GM21447 (cell line): ENCODE results near the gene NTN1.
A peak's percentile ranks its signal among the peaks of the same experiment; 100 is the strongest.
"Not testable (repeated sequence)": the region's sequence is repeated elsewhere in the genome, so short reads cannot be mapped to it uniquely, and the experiment has no call there.

Experiments
- ATAC-seq: cut with Tn5 transposase; IDR thresholded peaks from one replicate; pipeline ENCODE4 v1.9.1; 2021; ENCODE audit not compliant: unreplicated experiment

Gene NTN1

GRCh38 chr17:9021158-9021991, at the start of gene NTN1:
TSS of gene NTN1 (plus strand) at chr17:9021510. CDS start at chr17:9022374, 864 bp downstream.
- peak; percentile 63 for ATAC-seq

- ATAC-seq, result no peak
Observed at GRCh38 chr17:8975091-8975725, 46.1 kb upstream of the NTN1 start.

DNA sequence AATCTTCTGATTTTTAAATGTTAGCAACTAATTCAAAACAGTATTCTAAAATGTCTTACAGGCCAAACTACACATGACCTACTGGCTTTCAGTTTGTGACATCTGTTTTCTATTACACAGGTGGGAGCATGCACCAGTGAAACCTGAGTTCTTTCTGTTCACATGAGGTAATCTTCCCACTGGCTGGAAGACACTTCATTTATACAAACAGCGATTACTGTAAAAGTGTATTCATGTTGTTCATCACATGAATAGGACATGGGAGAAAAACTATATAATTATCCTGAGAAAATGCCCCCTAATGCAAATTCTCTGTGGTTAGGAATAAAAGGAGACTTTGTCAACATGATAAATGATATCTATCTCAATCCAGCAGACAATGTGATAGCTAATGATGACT, 44.7 kb upstream of the NTN1 start:
- ATAC-seq, result no peak

DNA sequence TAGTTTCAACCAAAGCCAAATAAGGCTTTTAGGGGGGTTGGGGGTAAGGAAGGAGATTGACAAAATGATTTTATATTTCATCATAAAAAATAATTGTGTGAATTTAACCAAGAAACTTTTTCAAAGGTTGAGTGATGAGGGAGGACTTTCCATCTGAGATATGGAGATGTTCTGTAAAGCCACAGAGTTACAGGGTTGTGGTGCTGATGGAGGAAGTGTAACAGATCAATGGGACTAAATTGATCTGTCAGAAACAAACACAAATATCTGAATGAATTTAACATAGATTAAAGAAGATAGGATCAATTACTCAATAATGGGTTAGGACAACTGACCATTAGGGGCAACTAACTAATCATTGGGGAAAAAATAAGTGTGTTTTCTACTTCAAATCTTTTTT, 41.6 kb upstream of the NTN1 start:
- ATAC-seq, result no peak

DNA sequence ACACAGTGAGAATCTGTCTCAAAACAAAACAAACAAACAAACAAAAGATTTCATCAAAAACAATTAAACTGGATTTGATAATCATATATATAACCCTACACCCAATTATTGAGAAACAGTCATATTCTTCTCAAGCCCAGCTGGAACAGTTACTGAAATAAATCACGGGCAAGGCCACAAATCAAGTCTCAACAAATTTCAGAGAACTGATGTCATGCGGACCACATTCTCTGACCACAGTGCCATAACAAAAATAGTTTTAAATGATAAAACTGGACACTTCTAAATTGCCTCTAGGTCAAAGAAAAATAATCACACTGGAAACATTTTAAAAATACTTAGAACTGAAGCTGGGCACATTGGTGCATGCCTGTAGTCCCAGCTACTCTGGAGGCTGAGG, 39.9 kb upstream of the NTN1 start:
- ATAC-seq, result no peak

GRCh38 chr17:8984225-8984624, 37.1 kb upstream of the NTN1 start:
- ATAC-seq, result not testable (repeated sequence)

GRCh38 chr17:8985054-8985701, 36.1 kb upstream of the NTN1 start:
- no peak for ATAC-seq

DNA sequence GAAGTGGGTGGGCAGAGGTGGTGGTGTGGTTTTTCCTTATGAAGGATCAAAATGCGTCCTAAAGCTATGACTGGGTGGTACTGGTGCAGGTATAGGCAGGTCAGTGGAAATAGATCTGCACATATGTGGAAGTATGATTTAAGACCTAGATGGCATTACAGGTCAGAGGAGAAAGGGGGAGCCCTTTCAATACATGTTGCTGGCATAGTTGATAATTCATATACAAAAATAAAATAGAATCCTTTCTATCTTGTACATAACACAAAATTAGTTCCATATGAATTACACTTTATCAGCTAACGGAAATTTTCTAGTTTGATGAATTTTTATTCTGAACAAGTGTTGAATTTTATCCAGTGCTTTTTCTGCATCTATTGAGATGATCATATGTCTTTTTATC, 35.0 kb upstream of the NTN1 start:
- no peak for ATAC-seq

GRCh38 chr17:8988263-8988935, 32.9 kb upstream of the NTN1 start:
- not testable (repeated sequence) for ATAC-seq

- no peak for ATAC-seq
Observed at GRCh38 chr17:8991514-8992285, 29.6 kb upstream of the NTN1 start.

DNA sequence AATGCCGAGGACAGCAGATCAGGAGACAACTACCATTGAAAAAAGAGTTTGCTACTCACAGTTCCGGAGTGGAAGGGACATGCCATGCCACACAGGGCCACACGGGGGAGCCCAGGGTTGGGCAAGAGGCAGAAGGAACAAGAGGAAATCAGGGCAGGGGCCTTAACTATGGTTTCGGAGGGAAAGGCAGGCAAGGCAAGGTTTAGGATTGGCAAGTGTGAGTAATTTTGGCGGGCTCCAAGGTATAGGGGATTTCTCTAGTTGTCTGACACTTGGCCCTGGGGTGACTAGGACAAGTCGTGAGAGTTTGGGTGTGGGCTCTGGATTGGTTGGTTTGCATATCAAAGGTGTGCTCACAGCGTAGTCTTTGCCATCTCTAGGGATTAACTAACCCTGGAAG, 27.0 kb upstream of the NTN1 start:
- no peak for ATAC-seq

- ATAC-seq, result no peak
Observed at GRCh38 chr17:8995711-8996110, 25.6 kb upstream of the NTN1 start.

- no peak for ATAC-seq
Observed at GRCh38 chr17:8997994-8998628, 23.2 kb upstream of the NTN1 start.

GRCh38 chr17:9001559-9001958, 19.8 kb upstream of the NTN1 start:
- ATAC-seq, result no peak

GRCh38 chr17:9002227-9002605, 19.1 kb upstream of the NTN1 start:
- no peak for ATAC-seq

DNA sequence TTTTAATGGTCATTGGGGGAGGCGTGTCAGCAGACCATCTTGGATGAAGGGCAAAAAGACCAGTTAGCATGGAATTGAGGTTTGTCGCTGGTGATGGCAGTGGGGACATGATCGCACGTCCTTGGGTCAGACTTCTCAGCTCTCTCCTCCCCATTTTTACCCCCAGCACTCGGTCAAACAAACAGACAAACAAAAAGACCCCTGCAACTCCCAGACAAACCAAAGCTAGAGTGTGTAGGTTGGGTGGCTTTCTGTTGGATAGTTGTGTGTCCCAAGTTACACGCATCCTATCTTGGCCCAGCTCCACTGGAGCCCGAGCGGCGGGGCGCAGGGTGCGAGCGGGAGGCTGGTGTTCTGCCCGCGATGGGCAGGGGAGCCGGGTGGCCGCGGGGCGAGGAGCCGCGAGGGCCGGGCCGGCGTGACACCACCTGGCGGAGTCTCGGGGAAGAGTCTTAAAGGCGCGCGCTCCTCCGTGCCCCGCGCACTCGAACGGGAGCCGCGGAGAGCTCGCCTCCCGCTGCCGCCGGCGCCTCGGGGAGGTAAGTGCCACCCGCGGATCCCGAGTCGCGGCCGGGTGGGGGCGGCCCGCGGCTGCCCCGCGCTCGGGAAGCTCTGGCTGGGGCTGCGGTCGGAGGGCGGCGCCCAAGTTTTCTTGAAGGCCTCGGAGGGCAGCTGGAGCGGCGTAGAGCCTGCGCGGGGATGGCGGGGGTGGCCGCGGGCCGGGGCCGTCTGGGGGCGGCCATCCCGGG, 18.5 kb upstream of the NTN1 start:
- ATAC-seq, result no peak

DNA sequence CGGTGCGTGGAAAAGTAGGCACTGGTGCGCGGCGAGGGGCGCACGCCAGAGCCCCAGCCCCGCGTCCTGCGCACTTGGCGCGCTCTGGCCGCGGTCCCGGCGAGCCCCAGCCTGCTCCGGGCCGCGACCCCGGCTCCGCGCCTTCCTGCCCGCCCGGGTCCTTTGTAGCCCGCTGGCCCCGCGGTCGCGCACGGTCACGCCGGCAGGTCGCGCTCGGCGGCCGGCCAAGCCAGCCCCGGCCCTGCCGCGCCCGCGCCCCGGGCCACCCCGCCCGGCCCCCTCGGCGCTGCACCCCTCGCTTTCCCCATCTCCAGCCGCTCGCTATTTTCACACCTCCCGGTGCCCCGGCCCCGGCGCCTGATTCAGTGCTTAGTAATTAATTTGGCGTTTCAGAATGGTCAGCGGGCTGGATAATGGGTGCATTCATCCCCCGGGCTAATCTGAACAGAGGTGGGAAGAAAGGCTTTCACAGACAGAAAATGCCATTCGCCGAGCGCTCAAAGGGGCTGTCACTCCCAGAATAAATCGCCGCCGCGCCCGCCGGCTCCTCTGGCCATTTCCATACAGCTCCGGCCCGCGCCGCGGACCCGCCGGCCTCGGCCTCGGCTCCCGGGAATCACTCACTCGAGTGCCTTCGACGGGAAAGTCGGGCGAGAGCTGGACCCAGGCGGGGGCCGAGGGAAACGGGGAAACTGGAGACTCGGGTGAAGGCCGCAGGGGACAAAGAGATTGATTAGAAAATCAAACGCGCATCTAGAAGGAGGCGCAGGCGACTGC, 17.8 kb upstream of the NTN1 start:
- no peak for ATAC-seq

DNA sequence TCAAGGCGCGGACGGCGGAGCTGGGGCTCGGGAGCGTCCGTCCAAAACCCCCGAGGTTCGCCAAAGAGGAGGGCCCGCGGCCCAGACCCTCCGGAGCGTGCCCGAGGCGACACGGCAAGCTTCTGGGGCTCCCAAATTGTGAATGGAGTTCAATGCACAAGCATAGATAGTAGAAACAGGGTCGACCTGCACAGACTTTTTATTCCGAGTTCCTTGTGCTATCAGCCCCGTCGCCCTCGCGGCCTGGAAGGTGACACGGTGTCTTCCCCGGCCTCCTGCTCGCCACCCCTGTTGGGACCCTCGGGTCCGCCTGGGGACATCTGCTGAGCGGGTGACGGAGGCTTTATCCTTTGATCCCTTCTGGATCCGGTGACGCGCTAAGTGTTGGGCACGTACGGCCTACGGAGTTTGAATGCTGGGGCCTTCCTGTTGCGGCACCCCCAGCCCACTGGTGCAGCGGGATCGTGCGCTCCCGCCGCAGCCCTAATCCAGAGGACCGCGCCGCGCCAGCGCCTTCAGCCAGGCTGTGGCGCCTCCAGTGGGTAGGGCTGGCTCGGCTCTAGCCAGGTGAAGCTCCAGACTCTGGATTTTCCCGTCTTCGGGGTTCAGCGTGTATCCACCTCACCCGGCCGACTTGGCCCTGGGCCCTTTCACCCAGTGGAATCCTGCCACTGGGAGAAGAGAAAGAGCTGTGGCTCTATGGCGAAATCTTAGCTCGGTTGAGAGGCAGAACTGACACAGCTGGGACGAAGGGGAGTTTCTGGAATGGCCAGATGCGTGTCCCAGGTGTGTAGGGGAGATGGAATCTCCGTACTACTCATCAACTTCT, 17.0 kb upstream of the NTN1 start:
- ATAC-seq, result no peak
